Neural cell (in vitro differentiated cells): ENCODE measurements around the gene LRMDA.

Experiments
- CTCF ChIP-seq: fragments of 450-650 bp; IDR thresholded peaks from 2 replicates; pipeline ENCODE4 v1.5.1; 2014; ENCODE audit warnings: antibody characterized with exemption, mild to moderate bottlenecking, moderate library complexity; ENCODE audit not compliant: poor library complexity, severe bottlenecking
- EZH2 ChIP-seq: fragments of 200-600, 300-800 bp; shearing (Covaris generic), sonication (generic); IDR thresholded peaks from 2 replicates; pipeline ENCODE4 v1.6.1; 2014; ENCODE audit warnings: antibody characterized with exemption, low read length, borderline replicate concordance, mild to moderate bottlenecking; ENCODE audit not compliant: insufficient read depth, poor library complexity, severe bottlenecking
- MXI1 ChIP-seq: fragments of 450-650 bp; conservative IDR thresholded peaks from 2 replicates; pipeline ENCODE4 v1.6.1; 2014; ENCODE audit warnings: antibody characterized with exemption, mild to moderate bottlenecking; ENCODE audit not compliant: poor library complexity, severe bottlenecking
- RAD21 ChIP-seq: fragments of 450-650 bp; conservative IDR thresholded peaks from 2 replicates; pipeline ENCODE4 v1.6.1; 2014; ENCODE audit warnings: antibody characterized with exemption, mild to moderate bottlenecking, moderate library complexity
- REST ChIP-seq: IDR thresholded peaks from 2 replicates; pipeline ENCODE4 v1.6.1; 2012; ENCODE audit warnings: borderline replicate concordance

- TF ChIP-seq CTCF: no peak
- no peak for TF ChIP-seq EZH2
- no peak for TF ChIP-seq REST
- TF ChIP-seq MXI1: no peak
- no peak for TF ChIP-seq RAD21
These were observed 775.5 kb downstream of the LRMDA start for GRCh38 chr10:76206797-76207352.
